Renal cortex interstitium (tissue), 11 donors: ENCODE measurements around the gene ACRBP. TPM values are rescaled to one million over a fixed set of nuclear protein-coding genes. Genes with fewer than 3 reads are reported as not detected.

Experiments
- DNase-seq, 11 donors: peaks; one replicate each; pipeline ENCODE4 v3.0.0-alpha.2; 2013; ENCODE audit warnings: low read depth in 9 of 11, low spot score in 4 of 11; ENCODE audit errors: extremely low read depth in 1 of 11
- polyA plus RNA-seq, 3 donors: library from polyadenylated mRNA; unstranded; fragments of 120-200 nt; gene quantifications; one replicate each; pipeline ENCODE4 v1.2.1, GENCODE V29; 2013; ENCODE audit not compliant: insufficient read length in 3 of 3

Gene ACRBP
- polyA plus RNA-seq, 3 donors, result 3.1 to 6.8 (median 4.9) TPM

DNA sequence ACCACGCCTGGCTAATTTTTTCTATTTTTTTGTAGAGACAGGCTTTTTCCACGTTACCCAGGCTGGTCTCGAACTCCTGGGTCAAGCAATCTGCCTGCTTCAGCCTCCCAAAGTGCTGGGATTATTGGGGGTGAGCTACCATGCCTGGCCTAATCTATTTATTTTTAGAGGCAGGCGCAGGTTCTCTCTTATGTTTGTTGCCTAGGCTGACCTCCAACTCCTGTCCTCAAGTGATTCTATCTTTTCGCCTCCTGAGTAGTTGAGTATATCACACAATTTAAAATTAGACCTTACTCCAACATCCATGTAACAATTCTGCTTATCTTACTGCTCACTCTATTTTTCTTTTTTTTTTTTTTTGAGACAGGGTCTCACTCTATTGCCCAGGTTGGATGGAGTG is 6.8 kb upstream of the ACRBP start:
- DNase-seq, result no peak

DNA sequence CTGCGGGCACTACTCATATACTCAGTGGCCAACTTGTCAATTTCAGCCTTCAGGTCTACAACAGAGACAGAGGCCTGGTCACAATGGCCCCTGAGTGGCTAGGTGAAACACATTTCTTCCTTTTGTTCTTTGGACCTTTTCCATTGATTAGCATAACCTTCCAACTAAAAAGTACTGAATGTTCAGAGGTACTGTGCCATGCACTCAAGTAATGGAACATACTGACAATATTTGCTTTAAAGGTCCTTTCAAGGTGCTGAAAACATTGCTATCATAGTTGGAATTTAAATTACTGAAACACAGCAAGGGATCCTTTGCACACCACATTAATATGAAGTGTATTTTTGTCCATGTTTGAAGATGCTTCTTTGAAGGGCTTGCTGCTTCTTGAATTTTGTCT is 6.1 kb upstream of the ACRBP start:
- no peak for DNase-seq

DNA sequence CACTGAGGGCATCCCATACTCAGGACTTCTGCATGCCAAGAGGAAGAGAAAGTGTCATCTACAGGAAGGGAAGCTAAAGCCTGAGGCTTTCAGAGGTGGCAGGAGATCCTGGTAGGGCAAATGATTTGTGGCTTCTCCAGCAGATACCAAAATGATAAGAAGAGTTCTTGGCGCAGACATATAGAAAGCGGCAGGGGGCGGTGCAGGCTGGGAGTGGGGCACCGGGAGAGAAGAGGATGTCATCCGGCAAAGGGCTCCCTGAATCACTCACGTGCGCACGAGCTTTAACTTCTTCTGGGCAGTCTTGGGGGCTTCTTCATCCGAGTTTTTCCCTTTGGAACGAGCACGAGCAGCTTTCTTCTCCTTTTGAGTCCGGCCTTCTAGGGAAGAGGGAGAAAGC is 5.2 kb upstream of the ACRBP start:
- no peak for DNase-seq

DNA sequence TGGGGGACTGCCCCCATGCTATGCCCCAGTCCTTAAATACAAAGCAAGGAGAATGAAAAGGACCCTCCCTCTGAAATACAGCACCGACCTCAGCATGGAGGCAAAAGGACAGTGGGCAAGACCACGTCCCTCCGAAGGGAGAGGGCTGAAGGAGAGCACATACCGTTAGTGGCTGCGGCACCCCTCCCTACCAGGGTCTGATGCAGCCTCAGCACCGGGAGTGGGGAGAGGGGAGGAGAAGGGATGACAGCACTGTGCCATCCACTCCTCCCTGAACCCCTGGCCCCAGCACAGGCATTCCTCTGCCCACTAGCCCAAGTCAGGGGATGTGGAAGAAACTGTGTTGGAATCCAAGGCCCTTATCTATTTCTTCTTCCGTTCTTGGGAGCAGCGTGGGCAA is 3.6 kb upstream of the ACRBP start:
- DNase-seq, result no peak

DNA sequence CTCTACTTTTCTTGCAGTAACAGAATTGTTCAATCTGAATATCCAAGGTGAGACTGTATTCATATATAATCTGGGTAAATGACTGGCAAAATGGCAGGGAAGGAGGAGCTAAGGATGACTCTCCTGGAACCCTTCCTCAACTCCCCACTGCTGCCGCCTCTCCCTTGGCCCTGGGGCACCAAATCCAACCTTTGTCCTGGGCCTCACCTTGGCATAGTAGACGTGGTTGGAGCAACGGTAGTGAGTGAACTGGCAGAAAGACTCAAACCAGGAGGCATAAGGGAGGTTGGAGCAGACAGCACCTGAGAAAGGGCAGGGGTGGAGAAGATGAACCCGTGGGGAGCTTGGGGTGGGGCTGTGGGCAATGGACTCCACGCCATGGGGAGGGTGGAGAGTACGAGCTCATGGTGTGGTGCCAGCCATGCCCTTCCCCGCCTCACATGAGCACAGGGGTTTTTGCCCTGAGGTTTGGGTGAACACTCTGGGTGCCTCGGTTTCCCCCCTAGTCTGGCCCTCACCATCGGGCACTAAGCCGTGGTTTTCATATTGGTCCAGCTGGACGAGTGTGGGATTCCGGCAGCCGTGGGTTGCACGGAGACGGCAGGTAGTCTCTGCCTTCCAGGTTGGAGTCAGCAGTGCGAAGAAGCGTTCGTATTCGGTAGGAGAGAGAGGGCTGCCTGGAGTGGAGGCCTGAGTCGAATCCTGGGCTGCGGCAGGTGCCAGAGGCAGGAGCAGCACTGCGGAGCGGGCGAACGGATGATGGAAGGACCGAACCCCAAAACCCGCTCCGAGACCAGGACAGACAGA is 753 bp downstream of the ACRBP start:
- DNase-seq, result no peak

DNA sequence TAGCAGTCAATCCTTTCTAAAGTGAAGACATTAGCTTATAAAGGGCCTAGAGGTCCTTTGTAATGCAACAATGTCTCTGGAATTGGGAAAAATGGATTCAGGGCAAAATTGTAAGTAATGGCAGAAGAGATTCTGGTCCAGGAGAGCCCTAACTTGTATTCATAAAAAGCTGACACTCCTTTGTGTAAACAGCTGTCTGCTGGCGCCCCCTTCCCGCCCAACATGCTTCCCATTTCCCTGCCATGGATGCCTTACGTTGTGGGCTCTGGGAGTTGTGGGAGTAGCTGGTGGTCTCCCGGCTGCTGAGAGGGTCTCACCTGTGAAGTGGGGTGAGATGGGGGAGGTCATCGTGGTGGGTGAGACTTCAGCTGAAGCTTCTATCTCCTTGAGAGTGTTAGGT is 2.3 kb downstream of the ACRBP start:
- peak in 1 of 11 donors; percentile 26 for DNase-seq

DNA sequence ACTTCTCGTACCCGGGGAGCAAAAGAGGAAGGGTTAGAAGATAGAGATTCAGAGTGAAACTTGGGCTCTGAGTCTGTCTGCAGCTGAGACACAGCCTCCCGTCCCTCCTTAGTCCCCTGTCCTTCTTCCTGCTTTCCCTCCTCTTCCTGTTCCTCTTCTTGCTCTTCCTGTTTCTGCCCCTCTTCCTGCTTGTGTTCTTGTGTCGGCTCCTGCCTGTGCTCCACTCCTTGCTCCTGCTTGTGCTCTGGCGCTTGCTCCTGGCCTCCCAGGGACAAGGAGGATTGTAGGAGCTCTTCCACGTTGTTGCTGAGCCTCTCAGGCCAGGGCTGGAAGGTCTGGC is 3.0 kb downstream of the ACRBP start:
- DNase-seq, result no peak

DNA sequence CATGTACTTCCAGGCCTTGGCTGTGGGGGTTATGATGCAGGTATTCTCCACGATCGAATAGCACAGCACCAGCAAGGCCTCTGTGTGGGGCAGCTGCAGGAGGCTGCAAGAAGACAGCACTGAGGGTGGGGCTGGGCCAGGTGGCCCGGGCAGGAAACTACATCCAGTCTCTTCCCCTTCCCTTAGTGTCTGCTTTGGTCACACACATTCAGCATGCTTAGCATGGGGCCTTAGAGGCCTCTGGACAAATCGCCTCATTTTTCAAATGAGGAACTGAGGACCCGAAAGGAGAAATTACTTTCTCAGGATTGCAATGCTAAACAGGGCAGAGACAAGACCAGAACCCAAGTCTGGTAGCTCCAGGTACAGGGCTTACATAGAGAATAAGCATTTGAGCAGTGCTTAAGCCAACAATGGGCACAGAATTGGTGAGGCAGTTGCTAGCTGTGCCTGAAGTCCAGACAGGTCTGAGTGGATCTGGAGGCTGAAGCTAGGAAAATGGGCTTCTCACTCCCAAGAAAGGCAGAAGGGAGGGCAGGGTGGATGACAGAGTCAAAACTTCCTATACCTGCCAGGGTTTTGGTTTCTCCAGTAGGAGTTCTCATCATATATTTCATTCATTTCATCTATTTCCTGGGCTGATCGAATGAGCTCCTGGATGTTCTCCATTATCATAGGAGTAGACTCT is 3.5 kb downstream of the ACRBP start:
- DNase-seq, result no peak

DNA sequence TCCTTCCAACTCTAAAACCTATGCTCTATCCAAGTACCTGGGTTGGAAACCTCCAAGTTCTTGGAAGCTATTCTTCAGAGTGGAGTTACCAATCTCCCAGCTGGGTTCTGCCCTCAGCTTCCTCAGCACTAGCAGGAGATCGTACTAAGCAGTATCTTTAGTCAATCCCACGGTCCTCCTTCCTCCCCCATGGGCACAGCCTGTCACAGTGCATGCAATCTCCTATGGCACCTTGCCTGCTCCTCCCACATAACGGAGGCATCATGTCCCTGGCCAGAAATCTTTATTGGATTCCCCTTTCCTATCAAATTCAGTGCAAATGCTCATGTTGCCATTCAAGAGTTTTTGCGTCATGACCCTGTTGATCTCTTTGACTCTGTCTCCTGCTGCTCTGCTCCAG is 6.1 kb downstream of the ACRBP start:
- no peak for DNase-seq

DNA sequence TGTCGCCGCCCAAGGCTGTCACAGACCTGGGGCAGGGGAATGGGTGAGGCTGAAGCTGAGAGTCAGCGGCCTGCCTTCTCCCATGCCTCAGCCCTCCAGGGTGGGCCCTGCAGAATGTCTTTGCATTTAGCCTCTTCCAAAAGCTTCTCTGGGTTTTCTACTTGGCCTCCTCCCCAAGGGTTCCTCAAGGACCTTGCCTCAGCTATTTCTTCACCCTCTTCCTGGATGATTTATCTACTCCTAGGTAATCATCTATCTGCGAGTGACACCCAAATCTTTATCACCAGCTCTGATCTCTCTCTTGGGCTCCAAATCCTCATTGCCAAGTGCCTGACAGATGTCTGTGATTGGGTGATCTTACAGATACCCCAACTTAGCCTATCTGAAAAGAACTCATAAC is 6.7 kb downstream of the ACRBP start:
- DNase-seq, result no peak

DNA sequence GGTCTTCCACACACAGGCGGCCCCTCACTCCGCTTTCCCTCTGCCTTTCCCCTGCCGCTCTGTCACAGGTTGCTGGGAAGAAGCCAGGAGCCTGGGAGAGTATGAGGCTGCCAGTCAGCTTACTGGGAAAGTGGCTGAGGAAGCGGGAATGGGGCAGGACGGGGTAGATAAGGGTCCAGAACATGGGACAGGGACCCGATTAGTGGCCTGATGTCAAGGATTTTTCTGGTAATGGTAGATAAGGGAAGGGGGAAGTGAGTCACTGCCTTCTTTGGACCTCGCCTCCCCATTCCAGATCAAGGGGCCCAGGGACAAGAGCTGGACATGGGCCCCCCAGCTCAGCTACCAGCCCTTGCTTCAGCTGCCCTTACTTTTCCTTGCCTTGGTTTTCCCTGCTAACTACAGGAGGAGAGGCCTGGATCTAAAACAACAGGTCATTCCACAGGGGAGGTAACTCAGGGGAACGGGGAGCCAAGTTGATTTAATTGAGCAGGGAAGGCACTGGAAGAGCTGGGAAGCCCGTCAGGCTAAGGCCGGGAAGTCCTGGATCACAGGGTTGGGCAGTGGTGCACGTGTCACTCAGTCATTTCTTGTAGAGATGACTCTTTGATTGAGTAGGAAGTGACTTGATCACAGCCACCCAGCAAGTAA is 8.0 kb downstream of the ACRBP start:
- DNase-seq, result no peak

DNA sequence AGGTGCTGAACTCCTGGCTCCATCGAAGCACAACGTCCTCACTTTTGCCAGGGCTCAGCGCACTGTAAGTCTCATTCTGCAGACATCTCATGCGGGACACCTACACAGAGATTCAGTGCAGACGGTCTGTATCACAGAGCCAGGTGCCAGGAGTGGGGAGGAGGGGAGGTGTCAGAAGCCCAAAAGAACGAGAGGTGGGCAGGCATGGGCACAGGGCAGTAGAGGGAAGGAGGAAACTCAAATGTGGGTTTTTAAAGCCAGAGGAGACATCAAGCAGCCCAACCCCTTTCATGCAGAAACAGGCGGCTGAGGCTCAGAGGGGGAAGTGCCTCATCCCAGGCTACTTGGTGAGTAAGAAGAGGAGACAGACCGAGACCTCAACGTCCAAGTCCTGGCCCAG is 8.9 kb downstream of the ACRBP start:
- DNase-seq, result no peak

DNA sequence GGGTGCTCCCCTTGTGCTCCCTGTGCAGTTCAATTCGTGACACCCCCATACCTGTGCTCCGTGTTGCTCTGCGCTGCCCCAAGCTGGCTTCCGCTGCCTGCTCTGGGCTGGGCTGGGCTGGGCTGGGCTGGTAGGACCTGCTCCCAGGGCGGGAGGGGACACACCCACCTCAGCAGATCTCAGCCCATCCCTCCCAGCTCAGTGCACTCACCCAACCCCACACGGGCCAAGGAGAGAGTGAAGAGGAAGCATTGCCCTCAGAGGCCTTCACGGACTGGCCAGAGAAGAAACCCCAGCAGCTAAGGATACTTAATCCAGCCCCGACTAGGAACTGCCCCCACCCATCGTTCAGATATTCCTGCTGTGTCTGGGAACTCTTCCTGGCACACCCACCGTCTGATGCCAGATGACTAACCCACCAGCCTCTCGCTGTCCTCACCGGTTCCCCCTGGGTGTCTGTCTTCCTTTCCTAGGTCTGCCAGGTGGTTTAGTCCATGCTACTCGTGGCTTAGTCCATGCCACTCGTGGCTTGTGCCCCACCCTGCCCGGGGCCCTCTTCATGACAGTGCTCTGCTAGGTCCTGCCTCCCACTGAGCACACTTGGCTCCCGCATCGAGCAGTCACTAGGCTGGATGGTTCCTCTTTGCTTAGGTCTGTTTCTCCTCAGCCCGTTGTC is 11.2 kb downstream of the ACRBP start, which contains the start of gene LPAR5:
Gene LPAR5, minus strand, starts transcription at position 104 of the 676 bp plus-strand sequence. CDS start 14,711 bp downstream, outside the sequence.
- no peak for DNase-seq

DNA sequence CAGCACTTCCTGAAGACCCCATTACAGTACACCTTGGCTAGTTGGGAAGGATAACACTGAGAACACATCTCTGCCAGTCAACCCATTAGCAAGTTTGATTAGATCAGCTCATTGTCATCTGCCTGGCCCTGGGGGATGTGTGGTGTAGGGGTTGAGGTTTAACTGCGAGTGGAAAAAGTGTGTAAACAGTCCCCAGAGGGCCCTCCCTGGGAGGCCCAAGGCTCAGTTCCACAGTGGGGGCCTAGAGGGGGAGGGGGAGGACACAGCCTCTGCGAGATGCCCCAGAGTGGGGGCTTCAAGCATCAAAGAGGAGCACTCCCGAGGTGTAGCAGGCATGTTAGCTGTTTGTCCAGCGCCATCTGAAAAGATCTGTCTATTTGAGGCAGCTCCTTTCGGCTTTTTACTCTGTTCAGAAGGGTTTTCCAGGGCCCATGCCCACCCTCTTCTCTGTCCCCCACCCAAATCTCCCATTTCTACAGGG is 11.8 kb downstream of the ACRBP start:
- DNase-seq, result no peak

DNA sequence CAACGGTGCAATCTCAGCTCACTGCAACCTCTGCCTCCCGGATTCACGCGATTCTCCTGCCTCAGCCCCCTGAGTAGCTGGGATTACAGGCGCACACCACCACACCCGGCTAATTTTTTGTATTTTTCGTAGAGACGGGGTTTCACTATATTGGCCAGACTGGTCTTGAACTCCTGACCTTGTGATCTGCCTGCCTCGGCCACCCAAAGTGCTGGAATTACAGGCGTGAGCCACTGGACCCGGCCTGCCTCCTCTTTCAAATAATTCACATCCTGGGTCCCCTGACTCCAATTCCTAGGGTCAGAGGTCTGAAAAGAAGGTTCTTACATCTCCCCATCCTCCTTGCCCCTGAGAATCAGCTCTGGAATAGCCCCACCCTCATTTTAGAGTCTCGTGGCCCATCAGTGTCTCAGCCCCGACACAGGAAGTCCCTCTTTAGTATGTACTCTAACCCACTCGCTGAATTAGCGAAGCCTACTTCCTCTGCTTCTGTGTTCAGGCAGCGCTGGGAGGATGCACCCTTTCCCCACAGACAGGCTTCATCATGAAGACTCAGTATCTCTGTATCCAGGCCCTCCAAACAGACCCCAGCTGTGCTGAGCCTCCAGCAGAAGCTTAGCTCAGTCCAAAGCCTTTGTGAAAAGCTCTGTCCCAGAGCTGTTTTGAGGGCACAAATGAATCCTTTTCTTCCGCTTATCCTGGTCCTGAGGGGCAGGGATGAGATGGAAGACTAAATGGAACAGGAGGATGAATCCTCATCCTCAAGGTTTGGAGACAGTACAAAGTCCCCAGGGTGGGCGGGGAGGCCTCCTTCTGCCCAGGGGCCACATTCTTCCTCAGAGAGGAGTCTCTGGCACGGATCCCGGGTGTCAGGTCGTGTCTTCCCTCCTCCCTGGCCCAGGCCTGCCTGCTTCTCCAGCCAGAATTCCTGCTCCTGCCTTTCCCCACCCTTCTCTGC is 14.9 kb downstream of the ACRBP start:
- DNase-seq, result no peak

DNA sequence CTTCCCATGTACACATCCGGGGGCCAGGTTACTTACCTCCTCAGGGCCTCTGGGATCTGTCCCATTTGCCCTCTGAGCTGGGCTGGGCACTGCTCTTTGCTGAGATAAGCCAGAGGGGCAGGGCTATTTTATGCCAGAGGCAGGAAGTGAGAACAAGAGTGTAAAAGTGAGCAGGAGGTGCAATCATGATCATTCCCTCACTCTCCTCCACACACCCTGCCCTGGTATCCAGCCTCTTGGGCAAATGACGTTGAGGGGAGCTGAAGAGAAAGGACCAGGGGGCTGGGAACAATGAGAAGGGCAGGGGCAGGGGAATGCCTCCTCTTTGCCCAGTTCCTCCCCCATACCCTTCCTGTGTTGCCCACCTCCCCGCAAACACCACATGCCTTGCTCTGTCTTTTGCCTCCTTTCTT is 15.7 kb downstream of the ACRBP start:
- no peak for DNase-seq

DNA sequence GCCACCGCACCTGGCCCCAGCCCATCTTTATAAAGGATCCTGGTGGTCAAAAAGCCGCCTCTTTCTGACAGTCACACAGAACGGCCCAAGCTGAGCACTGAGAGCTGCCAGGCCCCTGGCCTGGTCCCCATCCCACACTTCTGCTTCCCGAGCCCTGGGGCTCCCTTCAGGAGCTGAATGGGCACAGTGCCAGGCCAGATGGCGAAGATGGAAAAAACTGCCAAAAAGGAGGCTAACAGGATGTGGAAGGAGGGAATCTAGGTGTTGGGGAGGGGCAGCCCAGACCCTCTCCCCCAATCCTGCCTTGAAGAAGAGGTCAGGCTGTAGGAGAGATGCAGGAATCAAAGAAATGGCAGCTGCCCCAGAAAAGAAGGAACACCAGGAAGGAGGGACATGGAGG is 16.5 kb downstream of the ACRBP start:
- DNase-seq, result no peak

DNA sequence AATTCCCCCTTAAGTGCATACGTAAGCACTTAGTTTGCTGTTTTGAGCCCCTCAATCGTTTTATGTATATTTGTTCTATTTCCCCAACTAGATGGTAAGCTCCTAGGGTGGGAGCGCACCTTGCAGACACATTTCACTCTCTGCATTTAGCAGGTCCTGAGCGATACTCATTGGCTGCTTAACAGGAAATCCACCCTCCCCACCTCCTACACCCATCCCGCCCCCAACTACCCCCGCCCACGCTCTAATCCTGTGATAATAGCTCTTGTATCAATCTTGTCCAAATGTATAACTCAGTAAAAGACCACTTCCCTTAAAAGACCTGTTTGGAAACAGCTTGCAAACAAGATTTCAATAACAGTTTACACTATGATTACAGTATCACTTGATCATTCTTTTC is 19.6 kb downstream of the ACRBP start:
- no peak for DNase-seq
